ENCODE results near the gene TAP1.
"Not testable (repeated sequence)": the region's sequence is repeated elsewhere in the genome, so short reads cannot be mapped to it uniquely, and the experiment has no call there.

GRCh38 chr6:32873947-32874346, 20.4 kb upstream of the TAP1 start:
- not testable (repeated sequence) for TF ChIP-seq CTCF (IDR thresholded peaks at IDR 0.05)
- TF ChIP-seq, protein P1, sequence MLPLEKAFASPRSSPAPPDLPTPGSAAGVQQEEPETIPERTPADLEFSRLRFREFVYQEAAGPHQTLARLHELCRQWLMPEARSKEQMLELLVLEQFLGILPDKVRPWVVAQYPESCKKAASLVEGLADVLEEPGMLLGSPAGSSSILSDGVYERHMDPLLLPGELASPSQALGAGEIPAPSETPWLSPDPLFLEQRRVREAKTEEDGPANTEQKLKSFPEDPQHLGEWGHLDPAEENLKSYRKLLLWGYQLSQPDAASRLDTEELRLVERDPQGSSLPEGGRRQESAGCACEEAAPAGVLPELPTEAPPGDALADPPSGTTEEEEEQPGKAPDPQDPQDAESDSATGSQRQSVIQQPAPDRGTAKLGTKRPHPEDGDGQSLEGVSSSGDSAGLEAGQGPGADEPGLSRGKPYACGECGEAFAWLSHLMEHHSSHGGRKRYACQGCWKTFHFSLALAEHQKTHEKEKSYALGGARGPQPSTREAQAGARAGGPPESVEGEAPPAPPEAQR (CRISPR knock-in tag; IDR thresholded peaks at IDR 0.05) = not testable (repeated sequence)
- TF ChIP-seq, protein P2, sequence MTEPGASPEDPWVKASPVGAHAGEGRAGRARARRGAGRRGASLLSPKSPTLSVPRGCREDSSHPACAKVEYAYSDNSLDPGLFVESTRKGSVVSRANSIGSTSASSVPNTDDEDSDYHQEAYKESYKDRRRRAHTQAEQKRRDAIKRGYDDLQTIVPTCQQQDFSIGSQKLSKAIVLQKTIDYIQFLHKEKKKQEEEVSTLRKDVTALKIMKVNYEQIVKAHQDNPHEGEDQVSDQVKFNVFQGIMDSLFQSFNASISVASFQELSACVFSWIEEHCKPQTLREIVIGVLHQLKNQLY (CRISPR knock-in tag; IDR thresholded peaks at IDR 0.05) = not testable (repeated sequence)
